ENCODE data around the gene RAB23. TPM values are rescaled to one million over a fixed set of nuclear protein-coding genes. Genes with fewer than 3 reads are reported as not detected.

RAB23 gene
- total and polyA plus RNA-seq, 2 donors (not counting 1 experiment from before 2014, with no cell fraction given): 0.12 to 0.94 TPM

- H3K4me3 ChIP-seq (ENCODE audit: control extremely low read depth in 1 of 5, extremely low read depth in 1 of 5, insufficient read depth in 1 of 5, low read depth in 2 of 5, low read length in 4 of 5): no peak overlapping the region
- no peak overlapping the region for H3K4me2 ChIP-seq (replicated peaks; ENCODE audit: low read depth, low read length, poor library complexity, severe bottlenecking)
- ChIA-PET POLR2A (no interaction called here), CTCF (no interaction called here)
- no peaks in the 10 kb centered on the region for H3K9me3 ChIP-seq (ENCODE audit: control extremely low read depth in 1 of 3, control insufficient read depth in 2 of 3, insufficient read depth in 1 of 3, low read length in 2 of 3)
- Mint-ChIP-seq H3K9me3 (ENCODE audit: insufficient read depth) (no peaks in the 10 kb centered on the region), H3K4me1 (no peaks in the 10 kb centered on the region), H3K27me3 (no peaks in the 10 kb centered on the region), H3K4me3 (no peak overlapping the region), H3K27ac (no peak overlapping the region)
- no peaks in the 10 kb centered on the region for H3K27me3 ChIP-seq (replicated peaks in 1 of 4; ENCODE audit: control extremely low read depth in 1 of 4, control insufficient read depth in 3 of 4, insufficient read depth in 4 of 4, low read length in 3 of 4)
- no peaks in the 10 kb centered on the region for H3K4me1 ChIP-seq (ENCODE audit: control insufficient read depth in 2 of 2, insufficient read depth in 2 of 2, low read length in 2 of 2)
- peaks cover 7 to 18% of the 10 kb centered on the region in 2 experiments for H3K36me3 ChIP-seq (replicated peaks in 1 of 2; ENCODE audit: control extremely low read depth in 1 of 2, control insufficient read depth in 1 of 2, extremely low read depth in 1 of 2, insufficient read depth in 2 of 2, low read length in 1 of 2)
- intact Hi-C loops (cut with micrococcal nuclease): no loop called here
- no peaks in the 10 kb centered on the region for H4K20me1 ChIP-seq (ENCODE audit: control insufficient read depth, insufficient read depth, low read length, poor library complexity, severe bottlenecking)
- no peak overlapping the region for H3K27ac ChIP-seq (ENCODE audit: low read length in 2 of 2)
- no peak for TF ChIP-seq EZH2 (IDR thresholded peaks at IDR 0.05; ENCODE audit: borderline replicate concordance, insufficient read depth, low read depth, low read length, poor library complexity, severe bottlenecking)
- no peak for TF ChIP-seq CTCF (IDR thresholded peaks at IDR 0.05)
- ATAC-seq (ENCODE audit: low read depth) (no peak), DNase-seq (no peak)
- no peak overlapping the region for H2AFZ ChIP-seq (ENCODE audit: insufficient read depth, low read depth, low read length, poor library complexity, severe bottlenecking)
- H3K9ac ChIP-seq (ENCODE audit: low read length): no peak overlapping the region
- WGBS (ENCODE audit: insufficient coverage): no CpG with 5 or more reads among the region's 2 CpGs
- H3K79me2 ChIP-seq (ENCODE audit: control insufficient read depth, insufficient read depth, low read length): no peaks in the 10 kb centered on the region
Observed at GRCh38 chr6:57159127-57159526, 63.0 kb downstream of the RAB23 start.

GRCh38 chr6:57158658-57159057, 63.4 kb downstream of the RAB23 start:
- Mint-ChIP-seq H3K27ac (no peak overlapping the region), H3K9me3 (ENCODE audit: insufficient read depth) (no peaks in the 10 kb centered on the region), H3K4me3 (no peak overlapping the region), H3K4me1 (no peaks in the 10 kb centered on the region), H3K27me3 (no peaks in the 10 kb centered on the region)
- Histone ChIP-seq H3K27me3 (replicated peaks in 1 of 4; ENCODE audit: control extremely low read depth in 1 of 4, control insufficient read depth in 3 of 4, insufficient read depth in 4 of 4, low read length in 3 of 4) (no peaks in the 10 kb centered on the region), H3K9ac (ENCODE audit: low read length) (no peak overlapping the region), H3K79me2 (ENCODE audit: control insufficient read depth, insufficient read depth, low read length) (no peaks in the 10 kb centered on the region), H3K9me3 (ENCODE audit: control extremely low read depth in 1 of 3, control insufficient read depth in 2 of 3, insufficient read depth in 1 of 3, low read length in 2 of 3) (no peaks in the 10 kb centered on the region), H3K4me1 (ENCODE audit: control insufficient read depth in 2 of 2, insufficient read depth in 2 of 2, low read length in 2 of 2) (no peaks in the 10 kb centered on the region), H2AFZ (ENCODE audit: insufficient read depth, low read depth, low read length, poor library complexity, severe bottlenecking) (no peak overlapping the region), H3K4me3 (ENCODE audit: control extremely low read depth in 1 of 5, extremely low read depth in 1 of 5, insufficient read depth in 1 of 5, low read depth in 2 of 5, low read length in 4 of 5) (no peak overlapping the region), H4K20me1 (ENCODE audit: control insufficient read depth, insufficient read depth, low read length, poor library complexity, severe bottlenecking) (no peaks in the 10 kb centered on the region), H3K36me3 (replicated peaks in 1 of 2; ENCODE audit: control extremely low read depth in 1 of 2, control insufficient read depth in 1 of 2, extremely low read depth in 1 of 2, insufficient read depth in 2 of 2, low read length in 1 of 2) (peaks cover 9 to 22% of the 10 kb centered on the region in 2 experiments), H3K4me2 (replicated peaks; ENCODE audit: low read depth, low read length, poor library complexity, severe bottlenecking) (no peak overlapping the region), H3K27ac (ENCODE audit: low read length in 2 of 2) (no peak overlapping the region)
- ATAC-seq (ENCODE audit: low read depth) (no peak), DNase-seq (no peak)
- ChIA-PET CTCF (no interaction called here), POLR2A (no interaction called here)
- intact Hi-C loops (cut with micrococcal nuclease): no loop called here
- no peak for TF ChIP-seq EZH2 (IDR thresholded peaks at IDR 0.05; ENCODE audit: borderline replicate concordance, insufficient read depth, low read depth, low read length, poor library complexity, severe bottlenecking)
- TF ChIP-seq CTCF (IDR thresholded peaks at IDR 0.05): no peak
